Measurements from ENCODE around the gene TMEM238L. TPM values are rescaled to one million over a fixed set of nuclear protein-coding genes. Genes with fewer than 3 reads are reported as not detected.

The TMEM238L gene
- total and polyA plus RNA-seq, 2 donors (not counting 3 experiments of a cell fraction or from before 2014, with no cell fraction given) = not detected

DNA sequence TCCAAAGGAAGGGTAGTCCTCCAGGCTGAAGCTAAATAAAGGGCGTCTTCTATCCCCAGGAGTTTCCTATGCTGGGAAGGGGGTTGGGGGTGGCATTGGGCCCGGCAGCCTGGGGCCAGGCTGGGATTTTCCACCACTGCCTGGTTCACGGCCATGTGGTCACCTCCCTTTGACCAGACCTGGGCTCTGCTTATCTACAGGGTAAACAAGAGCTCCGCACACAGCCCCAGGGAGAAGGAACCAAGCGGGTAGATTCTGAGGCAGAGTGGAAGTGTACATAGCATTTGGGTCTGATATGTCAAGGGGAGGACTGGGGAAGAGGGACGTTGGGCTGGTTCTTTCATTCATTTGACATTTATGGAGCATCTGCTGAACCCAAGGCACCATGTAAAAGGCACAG lies 46.8 kb downstream of the TMEM238L start:
- H3K27ac ChIP-seq (ENCODE audit: insufficient read depth, low read depth, low read length) = no peak overlapping the region
- dilution Hi-C loops (cut with MboI; ENCODE audit: extremely low pct_ligation_motif_present, low sequenced_read_pairs) (no loop called here), intact Hi-C loops (cut with micrococcal nuclease) (no loop called here)
- H3K4me3 ChIP-seq (replicated peaks in 1 of 3; ENCODE audit: insufficient read depth in 1 of 3, low read depth in 1 of 3, low read length in 3 of 3) = no peak overlapping the region
- H3K36me3 ChIP-seq (ENCODE audit: control insufficient read depth in 2 of 2, extremely low read depth in 1 of 2, insufficient read depth in 2 of 2, low read length in 2 of 2) = no peaks in the 10 kb centered on the region
- no peaks in the 10 kb centered on the region for H3K27me3 ChIP-seq (ENCODE audit: control insufficient read depth in 2 of 2, insufficient read depth in 2 of 2, low read length in 2 of 2)
- DNase-seq (ENCODE audit: low read depth, low spot score) (no peak), FAIRE-seq (no peak)
- BruUV-seq (replicated peaks) = no TSS peak
- no peaks in the 10 kb centered on the region for H3K9me1 ChIP-seq (replicated peaks; ENCODE audit: control insufficient read depth, extremely low read depth, insufficient read depth, low read length)
- H3K9me3 ChIP-seq (replicated peaks; ENCODE audit: control insufficient read depth, insufficient read depth, low read length) = no peaks in the 10 kb centered on the region
- no peak overlapping the region for H2AFZ ChIP-seq (ENCODE audit: low read depth, low read length)
- H3K9ac ChIP-seq (replicated peaks; ENCODE audit: extremely low read depth, insufficient read depth, low read length) = no peak overlapping the region
- no peaks in the 10 kb centered on the region for H3K79me2 ChIP-seq (ENCODE audit: control insufficient read depth, insufficient read depth, low read length)
- no peaks in the 10 kb centered on the region for H3K4me1 ChIP-seq (ENCODE audit: control insufficient read depth, extremely low read depth, insufficient read depth, low read length)
- CTCF ChIA-PET = no interaction called here
- no peak for TF ChIP-seq MYC (IDR thresholded peaks at IDR 0.05; ENCODE audit: low read depth, low read length)
- TF ChIP-seq JUN (IDR thresholded peaks at IDR 0.05; ENCODE audit: borderline replicate concordance, insufficient read depth, insufficient read length, low read depth) = no peak
- TF ChIP-seq, protein P1, sequence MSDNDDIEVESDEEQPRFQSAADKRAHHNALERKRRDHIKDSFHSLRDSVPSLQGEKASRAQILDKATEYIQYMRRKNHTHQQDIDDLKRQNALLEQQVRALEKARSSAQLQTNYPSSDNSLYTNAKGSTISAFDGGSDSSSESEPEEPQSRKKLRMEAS (IDR thresholded peaks at IDR 0.05; ENCODE audit: insufficient read depth, insufficient read length) = no peak
- no peak for TF ChIP-seq FOS (IDR thresholded peaks at IDR 0.05; ENCODE audit: borderline replicate concordance, insufficient read depth, low read length)
- TF ChIP-seq GATA2 (IDR thresholded peaks at IDR 0.05; ENCODE audit: insufficient read depth, insufficient read length, low read depth, low read length) = no peak
- TF ChIP-seq EZH2 (IDR thresholded peaks at IDR 0.05; ENCODE audit: borderline replicate concordance, low read depth, low read length, severe bottlenecking) = no peak
- no peak for TF ChIP-seq CTCF (IDR thresholded peaks at IDR 0.05; ENCODE audit: extremely low read depth in 1 of 2, insufficient read depth in 1 of 2, low read depth in 1 of 2, low read length in 2 of 2)
- no peak for TF ChIP-seq POLR2AphosphoS5 (IDR thresholded peaks at IDR 0.05; ENCODE audit: insufficient read depth, low read depth, low read length)
- no peak for TF ChIP-seq POLR2A (IDR thresholded peaks at IDR 0.05; ENCODE audit: low read depth, low read length)
- no peak overlapping the region for H3K4me2 ChIP-seq (ENCODE audit: insufficient read depth, low read length)
- POLR2A ChIA-PET = no interaction called here
- H4K20me1 ChIP-seq (replicated peaks; ENCODE audit: control insufficient read depth, extremely low read depth, insufficient read depth, low read length) = no peaks in the 10 kb centered on the region

Data from endothelial cell of umbilical vein (primary cell).